ENCODE data around the gene ALDOA. TPM values are rescaled to one million over a fixed set of nuclear protein-coding genes. Genes with fewer than 3 reads are reported as not detected.
"Not testable (repeated sequence)": the region's sequence is repeated elsewhere in the genome, so short reads cannot be mapped to it uniquely, and the experiment has no call there.

Gene ALDOA
- 1,000 to 10,000 TPM in 6 of 8 experiments, 100 to 1,000 TPM in 2; 475 to 1,633 (median 1,146) TPM for total RNA-seq

- Histone ChIP-seq H3K4me3 (peak within 1 kb of the TSS; percentile 49 to 96 (median 87)), H3K27ac (peak within 1 kb of the TSS; percentile 97), H3K4me1 (replicated peaks in 1 of 2) (peaks cover 28 to 39% of the 10 kb centered on the region in 2 donors)
- 0% methylated on average over 2 to 16 of the region's 99 CpGs; no CpG with 5 or more reads in 7 of the 10 experiments for WGBS, 10 experiments
- peak; percentile 70 to 86 (median 83) for ATAC-seq (replicated peaks in 6 of 8)
- in situ Hi-C loops (cut with MboI; ENCODE audit: low pct_unique_long_range_greater_than_20kb in 2 of 9, low sequenced_read_pairs in 9 of 9, unreplicated experiment in 9 of 9): no loop called here
These were observed at the start of gene ALDOA for GRCh38 chr16:30065102-30065942. Gene ALDOA, plus strand, starts transcription at chr16:30065760. Its CDS starts 1,138 bp downstream, at chr16:30066898.

- Histone ChIP-seq H3K27ac (no peak overlapping the region), H3K4me3 (no peak overlapping the region), H3K4me1 (replicated peaks in 1 of 2) (no peaks in the 10 kb centered on the region)
- in situ Hi-C loops (cut with MboI; ENCODE audit: low pct_unique_long_range_greater_than_20kb in 2 of 9, low sequenced_read_pairs in 9 of 9, unreplicated experiment in 9 of 9): loop anchor here in 4 of 9 experiments (25.0 kb wide), 2 partner anchors 179 to 204 kb away; partner anchors contain the start of genes MAZ (in 3 of the 4), MVP (in 3 of the 4), PAGR1 (in 3 of the 4) and PRRT2 (in 3 of the 4)
- ATAC-seq (replicated peaks in 6 of 8): no peak
- 17 to 89% (median 60%) methylated on average over 2 to 7 of the region's 8 CpGs; no CpG with 5 or more reads in 2 of the 10 experiments for WGBS, 10 experiments
These were observed 48.8 kb upstream of the ALDOA start for GRCh38 chr16:30016555-30017276.

DNA sequence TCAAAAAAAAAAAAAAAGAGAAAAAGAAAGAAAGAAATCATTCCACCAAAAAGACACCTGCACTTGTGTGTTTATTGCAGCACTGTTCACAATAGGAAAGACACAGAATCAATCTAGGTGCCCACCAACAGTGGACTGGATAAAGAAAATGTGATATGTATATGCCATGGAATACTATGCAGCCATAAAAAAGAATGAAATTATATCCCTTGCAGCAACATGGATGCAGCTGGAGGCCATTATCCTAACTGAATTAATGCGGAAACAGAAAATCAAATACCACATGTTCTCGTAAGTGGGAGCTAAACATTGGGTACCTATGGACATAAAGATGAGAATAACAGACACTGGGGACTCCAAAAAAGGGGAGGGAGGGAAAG lies 48.3 kb upstream of the ALDOA start:
- H3K27ac ChIP-seq: no peak overlapping the region
- WGBS, 10 experiments: 0 to 100% (median 77%) methylated on average over 1 to 2 of the region's 2 CpGs
- no peaks in the 10 kb centered on the region for H3K4me1 ChIP-seq (replicated peaks in 1 of 2)
- no peak overlapping the region for H3K4me3 ChIP-seq
- in situ Hi-C loops (cut with MboI; ENCODE audit: low pct_unique_long_range_greater_than_20kb in 2 of 9, low sequenced_read_pairs in 9 of 9, unreplicated experiment in 9 of 9): loop anchor here in 4 of 9 experiments (25.0 kb wide), 2 partner anchors 180 to 205 kb away; partner anchors contain the start of genes MAZ (in 3 of the 4), MVP (in 3 of the 4), PAGR1 (in 3 of the 4) and PRRT2 (in 3 of the 4)
- ATAC-seq (replicated peaks in 6 of 8): no peak

GRCh38 chr16:30017937-30018336 lies 47.6 kb upstream of the ALDOA start:
- ATAC-seq (replicated peaks in 6 of 8); H3K4me3 ChIP-seq; H3K27ac ChIP-seq; H3K4me1 ChIP-seq (replicated peaks in 1 of 2): not testable (repeated sequence)
- in situ Hi-C loops (cut with MboI; ENCODE audit: low pct_unique_long_range_greater_than_20kb in 2 of 9, low sequenced_read_pairs in 9 of 9, unreplicated experiment in 9 of 9): loop anchor here in 4 of 9 experiments (25.0 kb wide), 2 partner anchors 181 to 206 kb away; partner anchors contain the start of genes MAZ (in 3 of the 4), MVP (in 3 of the 4), PAGR1 (in 3 of the 4) and PRRT2 (in 3 of the 4)
- 53 to 100% (median 79%) methylated on average over 1 to 4 of the region's 4 CpGs; no CpG with 5 or more reads in 3 of the 10 experiments for WGBS, 10 experiments

- in situ Hi-C loops (cut with MboI; ENCODE audit: low pct_unique_long_range_greater_than_20kb in 2 of 9, low sequenced_read_pairs in 9 of 9, unreplicated experiment in 9 of 9): loop anchor here in 4 of 9 experiments (25.0 kb wide), 2 partner anchors 181 to 206 kb away; partner anchors contain the start of genes MAZ (in 3 of the 4), MVP (in 3 of the 4), PAGR1 (in 3 of the 4) and PRRT2 (in 3 of the 4)
- WGBS, 10 experiments: 0 to 100% (median 44%) methylated on average over 1 to 4 of the region's 4 CpGs; no CpG with 5 or more reads in 2 of the 10 experiments
- Histone ChIP-seq H3K27ac (no peak overlapping the region), H3K4me1 (replicated peaks in 1 of 2) (no peaks in the 10 kb centered on the region), H3K4me3 (no peak overlapping the region)
- no peak for ATAC-seq (replicated peaks in 6 of 8)
These were observed 46.8 kb upstream of the ALDOA start for GRCh38 chr16:30018731-30019158.

DNA sequence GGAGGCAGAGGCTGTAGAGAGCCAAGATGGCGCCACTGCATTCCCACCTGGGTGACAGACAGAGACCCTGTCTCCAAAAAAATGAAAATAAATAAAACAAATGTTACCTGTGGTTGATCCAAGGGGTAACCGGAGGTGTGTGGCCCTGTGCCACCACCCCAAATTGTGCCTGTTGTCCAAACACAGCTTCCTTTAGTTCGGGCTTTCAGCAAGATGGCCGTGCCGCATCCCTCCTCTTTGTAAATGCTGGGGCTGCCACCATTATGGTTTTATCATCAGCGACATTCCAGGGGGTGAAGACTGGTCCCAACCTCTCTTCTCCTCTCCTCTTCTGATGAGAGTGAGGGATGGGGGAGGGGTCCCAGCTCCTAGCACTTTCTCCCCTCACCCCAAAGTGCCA lies 42.7 kb upstream of the ALDOA start, which contains the start of gene C16orf92:
C16orf92 (plus strand) TSS at position 312 of the 400 bp plus-strand sequence. CDS start 143 bp downstream, outside the sequence.
- in situ Hi-C loops (cut with MboI; ENCODE audit: low pct_unique_long_range_greater_than_20kb in 2 of 9, low sequenced_read_pairs in 9 of 9, unreplicated experiment in 9 of 9): loop anchor here in 4 of 9 experiments (25.0 kb wide), 2 partner anchors 186 to 211 kb away; partner anchors contain the start of genes MAZ (in 3 of the 4), MVP (in 3 of the 4), PAGR1 (in 3 of the 4) and PRRT2 (in 3 of the 4)
- WGBS, 10 experiments: 20 to 100% (median 80%) methylated on average over 1 to 6 of the region's 6 CpGs; no CpG with 5 or more reads in 3 of the 10 experiments
- Histone ChIP-seq H3K4me3 (no peak within 1 kb of the TSS), H3K27ac (no peak within 1 kb of the TSS), H3K4me1 (replicated peaks in 1 of 2) (peaks cover 0 to 2% of the 10 kb centered on the region in 2 donors)
- ATAC-seq (replicated peaks in 6 of 8): no peak

DNA sequence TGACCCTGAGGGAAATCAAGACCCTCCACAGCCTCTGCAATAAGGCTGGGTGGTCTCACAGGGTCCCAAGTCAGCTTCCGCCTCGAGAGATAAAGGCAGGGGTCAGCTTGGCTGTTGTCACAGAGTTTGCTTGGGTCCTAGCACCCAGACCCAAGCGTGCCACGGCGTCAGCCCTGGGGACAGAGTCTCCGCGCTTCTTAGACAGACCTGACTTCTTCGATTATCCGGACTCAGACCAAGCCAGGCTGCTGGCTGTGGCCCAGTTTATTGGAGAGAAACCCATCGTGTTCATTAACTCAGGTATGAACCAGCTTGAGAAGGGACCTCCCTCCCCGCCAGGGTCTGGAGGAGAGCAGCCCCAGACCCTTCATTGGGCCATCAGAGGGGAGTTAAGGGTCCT lies 42.0 kb upstream of the ALDOA start:
- H3K4me3 ChIP-seq: no peak overlapping the region
- in situ Hi-C loops (cut with MboI; ENCODE audit: low pct_unique_long_range_greater_than_20kb in 2 of 9, low sequenced_read_pairs in 9 of 9, unreplicated experiment in 9 of 9): loop anchor here in 4 of 9 experiments (25.0 kb wide), 2 partner anchors 186 to 211 kb away; partner anchors contain the start of genes MAZ (in 3 of the 4), MVP (in 3 of the 4), PAGR1 (in 3 of the 4) and PRRT2 (in 3 of the 4)
- 0 to 77% (median 62%) methylated on average over 1 to 4 of the region's 11 CpGs; no CpG with 5 or more reads in 6 of the 10 experiments for WGBS, 10 experiments
- H3K27ac ChIP-seq: no peak overlapping the region
- no peak for ATAC-seq (replicated peaks in 6 of 8)
- peaks cover 0 to 2% of the 10 kb centered on the region in 2 donors for H3K4me1 ChIP-seq (replicated peaks in 1 of 2)

GRCh38 chr16:30024451-30024850 lies 41.1 kb upstream of the ALDOA start:
- no peak for ATAC-seq (replicated peaks in 6 of 8)
- in situ Hi-C loops (cut with MboI; ENCODE audit: low pct_unique_long_range_greater_than_20kb in 2 of 9, low sequenced_read_pairs in 9 of 9, unreplicated experiment in 9 of 9): loop anchor here in 4 of 9 experiments (25.0 kb wide), 2 partner anchors 187 to 212 kb away; partner anchors contain the start of genes MAZ (in 3 of the 4), MVP (in 3 of the 4), PAGR1 (in 3 of the 4) and PRRT2 (in 3 of the 4)
- H3K4me3 ChIP-seq: no peak overlapping the region
- no peak overlapping the region for H3K27ac ChIP-seq
- 62 to 76% (median 67%) methylated on average over 2 to 7 of the region's 16 CpGs; no CpG with 5 or more reads in 7 of the 10 experiments for WGBS, 10 experiments
- peaks cover 6 to 11% of the 10 kb centered on the region in 2 donors for H3K4me1 ChIP-seq (replicated peaks in 1 of 2)

DNA sequence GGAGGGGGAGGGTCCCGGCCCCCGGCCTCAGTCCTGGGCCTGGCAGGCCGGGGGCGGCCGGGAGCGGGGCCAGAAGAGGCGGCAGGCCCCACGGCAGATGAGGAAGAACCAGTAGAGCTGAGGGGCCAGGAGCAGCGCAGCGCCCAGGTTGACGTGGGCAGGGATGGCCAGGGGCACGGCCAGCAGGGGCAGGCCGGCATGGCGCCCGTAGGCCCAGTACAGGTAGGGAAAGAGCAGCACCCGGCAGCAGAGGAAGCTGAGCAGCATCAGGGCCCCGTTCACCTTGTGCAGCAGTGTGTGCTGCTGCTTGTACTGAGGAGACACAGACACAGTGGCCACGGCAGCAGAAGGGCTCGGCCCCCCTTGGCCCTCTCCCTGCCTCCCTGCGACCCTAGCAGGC lies 40.4 kb upstream of the ALDOA start:
- Histone ChIP-seq H3K27ac (no peak overlapping the region), H3K4me3 (no peak overlapping the region), H3K4me1 (replicated peaks in 1 of 2) (peaks cover 8 to 18% of the 10 kb centered on the region in 2 donors)
- WGBS, 10 experiments: 0 to 93% (median 80%) methylated on average over 1 to 3 of the region's 20 CpGs; no CpG with 5 or more reads in 7 of the 10 experiments
- ATAC-seq (replicated peaks in 6 of 8): no peak
- in situ Hi-C loops (cut with MboI; ENCODE audit: low pct_unique_long_range_greater_than_20kb in 2 of 9, low sequenced_read_pairs in 9 of 9, unreplicated experiment in 9 of 9): loop anchor here in 1 of 9 experiments (25.0 kb wide), 1 partner anchor 313 kb away; no protein-coding TSS in a partner anchor

- ATAC-seq (replicated peaks in 6 of 8): no peak
- in situ Hi-C loops (cut with MboI; ENCODE audit: low pct_unique_long_range_greater_than_20kb in 2 of 9, low sequenced_read_pairs in 9 of 9, unreplicated experiment in 9 of 9): loop anchor here in 1 of 9 experiments (25.0 kb wide), 1 partner anchor 313 kb away; no protein-coding TSS in a partner anchor
- 0 to 72% (median 72%) methylated on average over 1 to 4 of the region's 7 CpGs; no CpG with 5 or more reads in 7 of the 10 experiments for WGBS, 10 experiments
- H3K4me3 ChIP-seq: no peak overlapping the region
- H3K4me1 ChIP-seq (replicated peaks in 1 of 2): peaks cover 11 to 20% of the 10 kb centered on the region in 2 donors
- H3K27ac ChIP-seq: no peak overlapping the region
These were observed 40.0 kb upstream of the ALDOA start for GRCh38 chr16:30025574-30025973.

GRCh38 chr16:30026449-30026848 lies 39.1 kb upstream of the ALDOA start:
- ATAC-seq (replicated peaks in 6 of 8): no peak
- 73 to 100% methylated on average over 2 to 3 of the region's 18 CpGs; no CpG with 5 or more reads in 8 of the 10 experiments for WGBS, 10 experiments
- H3K4me3 ChIP-seq: no peak overlapping the region
- H3K4me1 ChIP-seq (replicated peaks in 1 of 2): peaks cover 12 to 23% of the 10 kb centered on the region in 2 donors
- H3K27ac ChIP-seq: no peak overlapping the region
- in situ Hi-C loops (cut with MboI; ENCODE audit: low pct_unique_long_range_greater_than_20kb in 2 of 9, low sequenced_read_pairs in 9 of 9, unreplicated experiment in 9 of 9): loop anchor here in 1 of 9 experiments (25.0 kb wide), 1 partner anchor 314 kb away; no protein-coding TSS in a partner anchor

Data from motor neuron (in vitro differentiated cells).